ENCODE measurements around the gene GNB1L. TPM values are rescaled to one million over a fixed set of nuclear protein-coding genes. Genes with fewer than 3 reads are reported as not detected.

Gene GNB1L
- total and polyA plus RNA-seq, 4 donors: 4.5 to 9.3 (median 6.7) TPM

- peaks cover 3 to 65% (median 46%) of the 10 kb centered on the region in 3 donors for H3K27me3 ChIP-seq (ENCODE audit: control insufficient read depth in 3 of 3, insufficient read depth in 3 of 3, low read length in 2 of 3)
- no peak overlapping the region for H3K4me3 ChIP-seq
- no peak overlapping the region for H3K9ac ChIP-seq (ENCODE audit: insufficient read depth in 1 of 2, low read length in 2 of 2)
- peaks cover 0 to 20% (median 0%) of the 10 kb centered on the region in 5 donors for H3K4me1 ChIP-seq (ENCODE audit: control insufficient read depth in 5 of 5, insufficient read depth in 5 of 5, low read length in 5 of 5)
- TF ChIP-seq CTCF (IDR thresholded peaks at IDR 0.05; ENCODE audit: control extremely low read depth, extremely low read depth): no peak
- ATAC-seq (ENCODE audit: insufficient read depth, low FRiP score): no peak
- DNase-seq: no peak
- WGBS, 2 donors: 39 to 45% methylated on average over 12 to 14 of the region's 14 CpGs
- H3K36me3 ChIP-seq (ENCODE audit: control insufficient read depth in 4 of 4, insufficient read depth in 4 of 4, low read length in 4 of 4): no peaks in the 10 kb centered on the region
- no peak overlapping the region for H3K27ac ChIP-seq (ENCODE audit: low read depth in 1 of 2, low read length in 1 of 2)
- H3K9me3 ChIP-seq (ENCODE audit: control insufficient read depth in 4 of 4, insufficient read depth in 3 of 4, low read length in 3 of 4): no peaks in the 10 kb centered on the region
Observed at GRCh38 chr22:19754701-19755144, 100.0 kb downstream of the GNB1L start.

- H3K36me3 ChIP-seq (ENCODE audit: control insufficient read depth in 4 of 4, insufficient read depth in 4 of 4, low read length in 4 of 4): no peaks in the 10 kb centered on the region
- no peak overlapping the region for H3K4me3 ChIP-seq
- 73 to 80% methylated on average over 14 of the region's 14 CpGs for WGBS, 2 donors
- peaks cover 3 to 62% (median 44%) of the 10 kb centered on the region in 3 donors for H3K27me3 ChIP-seq (ENCODE audit: control insufficient read depth in 3 of 3, insufficient read depth in 3 of 3, low read length in 2 of 3)
- H3K9ac ChIP-seq (ENCODE audit: insufficient read depth in 1 of 2, low read length in 2 of 2): no peak overlapping the region
- DNase-seq (no peak), ATAC-seq (ENCODE audit: insufficient read depth, low FRiP score) (no peak)
- H3K27ac ChIP-seq (ENCODE audit: low read depth in 1 of 2, low read length in 1 of 2): no peak overlapping the region
- no peaks in the 10 kb centered on the region for H3K9me3 ChIP-seq (ENCODE audit: control insufficient read depth in 4 of 4, insufficient read depth in 3 of 4, low read length in 3 of 4)
- H3K4me1 ChIP-seq (ENCODE audit: control insufficient read depth in 5 of 5, insufficient read depth in 5 of 5, low read length in 5 of 5): peaks cover 0 to 16% (median 0%) of the 10 kb centered on the region in 5 donors
- no peak for TF ChIP-seq CTCF (IDR thresholded peaks at IDR 0.05; ENCODE audit: control extremely low read depth, extremely low read depth)
Observed at GRCh38 chr22:19753996-19754700, 100.5 kb downstream of the GNB1L start.

GRCh38 chr22:19753090-19753842, 101.4 kb downstream of the GNB1L start:
- H3K36me3 ChIP-seq (ENCODE audit: control insufficient read depth in 4 of 4, insufficient read depth in 4 of 4, low read length in 4 of 4): no peaks in the 10 kb centered on the region
- H3K27ac ChIP-seq (ENCODE audit: low read depth in 1 of 2, low read length in 1 of 2): no peak overlapping the region
- no peak overlapping the region for H3K9ac ChIP-seq (ENCODE audit: insufficient read depth in 1 of 2, low read length in 2 of 2)
- H3K27me3 ChIP-seq (ENCODE audit: control insufficient read depth in 3 of 3, insufficient read depth in 3 of 3, low read length in 2 of 3): peaks cover 3 to 55% (median 37%) of the 10 kb centered on the region in 3 donors
- no peak overlapping the region for H3K4me3 ChIP-seq
- TF ChIP-seq CTCF (IDR thresholded peaks at IDR 0.05; ENCODE audit: control extremely low read depth, extremely low read depth): no peak
- ATAC-seq (ENCODE audit: insufficient read depth, low FRiP score) (no peak), DNase-seq (no peak)
- 86 to 92% methylated on average over 10 of the region's 10 CpGs for whole genome bisulfite sequencing, 2 donors
- no peaks in the 10 kb centered on the region for H3K9me3 ChIP-seq (ENCODE audit: control insufficient read depth in 4 of 4, insufficient read depth in 3 of 4, low read length in 3 of 4)
- peaks cover 0 to 11% (median 0%) of the 10 kb centered on the region in 5 donors for H3K4me1 ChIP-seq (ENCODE audit: control insufficient read depth in 5 of 5, insufficient read depth in 5 of 5, low read length in 5 of 5)
